Uterus (tissue), 2 donors: ENCODE measurements around the gene PHF11.

Experiments used
- POLR2A ChIP-seq, 2 donors: fragments of 450-650 bp; IDR thresholded peaks; one replicate each; pipeline ENCODE4 v1.6.1; 2016; ENCODE audit warnings: antibody characterized with exemption in 2 of 2, mild to moderate bottlenecking in 1 of 2, moderate library complexity in 1 of 2
- TF ChIP-seq, protein P1 (sequence below), 4 experiments: fragments of 200-600 bp in 2 of 4; fragments of 450-650 bp in 2 of 4; sonication (generic) in 2 of 4; IDR thresholded peaks; one replicate each; pipeline ENCODE4 v1.5.1; 2016 to 2019; ENCODE audit warnings: antibody characterized with exemption in 4 of 4, mild to moderate bottlenecking in 2 of 4, moderate library complexity in 1 of 4

DNA sequence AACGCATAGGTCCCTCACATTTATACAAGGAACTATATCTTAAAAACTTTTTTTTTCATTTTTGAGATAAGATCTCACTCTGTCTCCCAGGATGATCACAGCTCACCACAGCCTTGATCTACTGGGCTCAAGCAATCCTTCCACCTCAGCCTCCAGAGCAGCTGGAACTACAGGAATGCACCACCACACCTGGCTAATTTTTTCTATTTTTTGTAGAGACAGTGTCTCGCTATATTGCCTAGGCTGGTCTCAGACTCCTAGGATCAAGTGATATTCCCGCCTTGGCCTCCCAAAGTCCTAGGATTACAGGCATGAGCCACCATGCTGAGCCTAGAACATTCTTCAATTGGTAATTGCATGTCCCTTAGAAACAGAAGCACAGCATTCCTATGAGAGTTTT is 47.9 kb downstream of the PHF11 start:
- TF ChIP-seq, protein P1, sequence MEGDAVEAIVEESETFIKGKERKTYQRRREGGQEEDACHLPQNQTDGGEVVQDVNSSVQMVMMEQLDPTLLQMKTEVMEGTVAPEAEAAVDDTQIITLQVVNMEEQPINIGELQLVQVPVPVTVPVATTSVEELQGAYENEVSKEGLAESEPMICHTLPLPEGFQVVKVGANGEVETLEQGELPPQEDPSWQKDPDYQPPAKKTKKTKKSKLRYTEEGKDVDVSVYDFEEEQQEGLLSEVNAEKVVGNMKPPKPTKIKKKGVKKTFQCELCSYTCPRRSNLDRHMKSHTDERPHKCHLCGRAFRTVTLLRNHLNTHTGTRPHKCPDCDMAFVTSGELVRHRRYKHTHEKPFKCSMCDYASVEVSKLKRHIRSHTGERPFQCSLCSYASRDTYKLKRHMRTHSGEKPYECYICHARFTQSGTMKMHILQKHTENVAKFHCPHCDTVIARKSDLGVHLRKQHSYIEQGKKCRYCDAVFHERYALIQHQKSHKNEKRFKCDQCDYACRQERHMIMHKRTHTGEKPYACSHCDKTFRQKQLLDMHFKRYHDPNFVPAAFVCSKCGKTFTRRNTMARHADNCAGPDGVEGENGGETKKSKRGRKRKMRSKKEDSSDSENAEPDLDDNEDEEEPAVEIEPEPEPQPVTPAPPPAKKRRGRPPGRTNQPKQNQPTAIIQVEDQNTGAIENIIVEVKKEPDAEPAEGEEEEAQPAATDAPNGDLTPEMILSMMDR (IDR thresholded peaks at IDR 0.05), result no peak
- TF ChIP-seq POLR2A (IDR thresholded peaks at IDR 0.05), result no peak
